GM20431 (cell line): Measurements from ENCODE around the gene MZT2A.
"Not testable (repeated sequence)": the region's sequence is repeated elsewhere in the genome, so short reads cannot be mapped to it uniquely, and the experiment has no call there.

Experiments used
- in situ Hi-C: fragments of 300-500 bp; cut with MseI, MboI; formaldehyde crosslinking; loops from one replicate; pipeline ENCODE4 v1.15.0; 2020; ENCODE audit warnings: low sequenced_read_pairs; ENCODE audit not compliant: unreplicated experiment

Gene MZT2A

DNA sequence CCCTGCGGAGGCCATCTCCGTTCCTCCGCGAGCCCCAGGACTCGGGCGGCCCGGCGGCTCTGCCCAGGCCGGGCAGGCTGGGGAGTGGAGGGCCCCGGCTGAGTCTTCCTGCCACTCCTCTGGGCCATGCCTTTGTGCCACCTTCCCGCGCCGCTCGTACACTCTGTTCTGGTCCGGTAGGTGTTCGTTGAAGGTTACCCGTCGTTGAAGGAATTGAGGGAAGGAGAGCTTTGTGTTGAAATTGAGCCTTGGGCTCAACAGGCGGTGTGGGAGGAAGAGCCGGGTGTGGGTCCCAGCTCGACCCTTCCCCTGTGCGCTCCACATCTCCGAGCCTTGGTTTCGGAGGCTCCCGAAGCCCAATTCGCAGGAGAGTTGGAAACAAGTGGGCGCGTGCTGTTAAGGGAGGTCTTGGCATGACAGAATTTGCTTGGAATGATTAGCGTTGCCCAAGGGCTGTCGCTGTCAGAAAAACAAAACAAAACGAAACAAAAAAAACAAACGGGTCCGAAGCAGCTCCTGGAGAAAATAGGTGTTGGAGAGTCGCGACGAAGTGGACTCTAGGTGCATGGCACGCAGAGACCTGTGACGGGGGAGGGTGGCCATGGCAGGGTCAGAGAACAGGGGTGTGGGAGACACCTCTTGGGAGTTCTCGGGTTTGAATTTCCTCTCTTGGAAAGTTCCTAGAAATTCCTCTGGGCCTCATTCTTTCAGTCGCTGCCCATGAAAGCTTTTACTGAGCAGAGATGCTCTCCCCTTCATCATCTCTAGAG, 1.2 kb upstream of the MZT2A start:
- in situ Hi-C loops = no loop called here

GRCh38 chr2:131492418-131493198, 411 bp upstream of the MZT2A start:
- in situ Hi-C loops = no loop called here

DNA sequence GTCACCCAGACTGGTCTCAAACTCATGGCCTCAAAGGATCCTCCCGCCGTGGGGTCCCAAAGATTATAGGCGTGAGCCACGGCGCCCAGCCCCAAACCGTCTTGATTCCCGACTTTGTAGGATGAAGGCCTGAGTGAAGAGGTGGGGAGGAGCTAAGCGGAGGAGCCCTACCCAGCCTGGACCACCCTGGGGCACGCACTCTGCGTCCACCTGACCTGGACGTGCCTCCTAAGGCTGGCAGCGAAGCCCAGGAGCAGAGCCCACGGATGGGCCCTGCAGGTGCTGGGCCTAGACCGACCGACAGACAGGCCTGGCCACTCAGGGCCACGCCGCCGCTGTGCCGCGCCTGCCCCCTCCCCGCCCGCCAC, 744 bp downstream of the MZT2A start:
- in situ Hi-C loops = not testable (repeated sequence)

GRCh38 chr2:131490616-131491468, 1.4 kb downstream of the MZT2A start:
- in situ Hi-C loops = not testable (repeated sequence)

DNA sequence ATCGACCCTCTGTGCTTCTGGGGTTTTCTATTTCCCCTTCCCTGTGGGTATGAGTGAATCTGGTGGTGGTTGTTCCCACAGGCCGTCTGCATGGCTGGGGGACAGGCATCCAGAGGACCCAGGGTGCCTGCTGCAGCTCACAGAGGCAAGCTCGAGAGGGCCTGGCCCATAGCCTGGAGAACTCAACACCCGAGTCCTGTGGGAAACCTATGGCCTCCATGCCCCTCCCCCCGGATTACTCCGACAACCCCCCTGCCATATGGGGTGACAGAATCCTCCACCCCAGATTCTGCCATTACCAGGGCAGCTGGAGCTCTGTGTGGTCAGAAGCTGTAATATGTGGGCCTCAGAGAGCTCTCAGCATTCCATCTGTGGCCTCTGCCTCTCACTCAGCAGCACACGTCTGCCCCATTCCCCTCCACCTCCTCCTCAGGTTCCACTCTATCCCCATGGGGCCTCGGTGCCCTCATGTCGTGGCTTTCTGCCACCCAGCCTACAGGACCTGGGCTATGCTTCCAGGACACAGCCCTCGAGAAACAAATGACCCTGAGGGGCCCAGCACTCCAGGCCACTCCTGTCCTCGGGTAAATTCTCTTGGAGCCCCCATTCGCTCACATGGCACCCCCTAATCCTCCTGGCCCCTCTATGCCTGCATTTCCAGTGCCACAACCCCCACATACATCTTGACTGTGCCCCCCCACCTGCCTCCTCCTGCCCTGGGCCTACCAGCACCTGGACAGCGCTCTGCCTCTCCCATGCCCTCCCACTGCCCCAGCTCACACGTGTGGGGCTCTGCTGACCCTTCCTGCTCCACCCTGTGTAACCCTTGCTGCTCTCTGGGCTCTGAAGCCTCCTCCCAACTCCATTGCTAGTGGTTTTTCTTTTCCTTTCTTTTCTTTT, 3.6 kb downstream of the MZT2A start:
- in situ Hi-C loops = no loop called here

DNA sequence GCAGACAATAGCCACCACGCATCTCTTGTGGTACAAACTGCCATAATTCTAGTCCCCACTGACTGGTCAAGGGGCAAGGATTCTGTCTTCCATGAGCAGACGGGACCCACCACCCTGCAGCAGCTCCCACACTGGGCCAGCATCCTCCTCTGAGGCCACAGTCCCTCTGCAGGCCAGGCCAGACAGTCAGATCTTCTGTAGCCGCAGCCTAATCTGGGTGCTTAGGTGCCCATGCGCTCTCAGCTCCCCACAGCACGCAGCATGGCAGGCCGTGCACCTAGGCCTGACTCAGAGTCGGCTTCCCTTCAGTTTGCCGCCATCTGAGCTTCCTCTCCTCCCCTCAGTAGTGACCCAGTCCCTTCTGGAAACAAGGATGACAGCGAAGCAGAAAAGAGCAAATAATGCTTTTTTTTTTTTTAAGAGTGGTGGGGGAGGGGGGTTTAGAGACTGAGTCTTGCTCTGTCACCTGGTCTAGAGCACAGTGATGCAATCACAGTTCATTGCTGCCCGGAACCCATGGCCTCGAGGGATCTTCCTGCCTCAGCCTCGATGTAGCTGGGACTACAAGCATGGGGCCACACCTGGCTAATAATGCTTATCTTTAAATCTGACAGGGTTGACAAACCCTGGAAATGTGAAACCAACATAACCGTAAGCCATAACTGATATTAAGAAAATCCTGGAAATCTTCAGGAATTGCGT, 5.8 kb downstream of the MZT2A start:
- in situ Hi-C loops = not testable (repeated sequence)

GRCh38 chr2:131484906-131485460, 7.2 kb downstream of the MZT2A start:
- in situ Hi-C loops = not testable (repeated sequence)

- in situ Hi-C loops = not testable (repeated sequence)
Measured at GRCh38 chr2:131483981-131484820, 8.0 kb downstream of the MZT2A start.

DNA sequence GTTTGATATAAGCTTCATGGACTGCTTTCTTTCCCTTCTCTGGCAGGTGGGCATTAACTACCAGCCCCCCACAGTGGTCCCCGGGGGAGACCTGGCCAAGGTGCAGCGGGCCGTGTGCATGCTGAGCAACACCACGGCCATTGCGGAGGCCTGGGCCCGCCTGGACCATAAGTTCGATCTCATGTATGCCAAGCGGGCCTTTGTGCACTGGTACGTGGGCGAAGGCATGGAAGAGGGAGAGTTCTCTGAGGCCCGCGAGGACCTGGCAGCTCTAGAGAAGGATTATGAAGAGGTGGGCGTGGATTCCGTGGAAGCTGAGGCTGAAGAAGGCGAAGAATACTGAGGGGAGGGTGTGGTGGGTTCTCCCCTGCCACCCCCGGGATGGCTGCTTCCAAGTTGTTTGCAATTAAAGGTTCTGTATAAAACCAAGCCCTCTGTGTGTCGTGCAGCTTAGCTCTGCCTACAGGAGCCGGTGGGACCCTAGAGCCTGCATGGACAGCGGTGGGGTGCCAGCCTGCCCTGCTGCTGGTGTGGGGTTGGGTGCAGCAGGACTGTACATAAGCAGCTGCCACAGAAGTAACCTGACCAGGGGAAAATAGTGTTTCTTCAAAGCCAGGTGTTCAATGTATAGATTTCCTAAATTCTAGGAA, 9.6 kb downstream of the MZT2A start:
- in situ Hi-C loops = not testable (repeated sequence)

DNA sequence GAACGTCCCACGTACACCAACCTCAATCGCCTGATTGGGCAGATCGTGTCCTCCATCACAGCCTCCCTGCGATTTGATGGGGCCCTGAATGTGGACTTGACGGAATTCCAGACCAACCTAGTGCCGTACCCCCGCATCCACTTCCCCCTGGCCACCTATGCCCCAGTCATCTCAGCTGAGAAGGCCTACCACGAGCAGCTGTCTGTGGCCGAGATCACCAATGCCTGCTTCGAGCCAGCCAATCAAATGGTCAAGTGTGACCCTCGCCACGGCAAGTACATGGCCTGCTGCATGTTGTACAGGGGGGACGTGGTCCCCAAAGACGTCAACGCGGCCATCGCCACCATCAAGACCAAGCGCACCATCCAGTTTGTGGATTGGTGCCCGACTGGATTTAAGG, 11.8 kb downstream of the MZT2A start:
- in situ Hi-C loops = not testable (repeated sequence)

- in situ Hi-C loops = not testable (repeated sequence)
Measured at GRCh38 chr2:131478850-131479461, 13.2 kb downstream of the MZT2A start.

DNA sequence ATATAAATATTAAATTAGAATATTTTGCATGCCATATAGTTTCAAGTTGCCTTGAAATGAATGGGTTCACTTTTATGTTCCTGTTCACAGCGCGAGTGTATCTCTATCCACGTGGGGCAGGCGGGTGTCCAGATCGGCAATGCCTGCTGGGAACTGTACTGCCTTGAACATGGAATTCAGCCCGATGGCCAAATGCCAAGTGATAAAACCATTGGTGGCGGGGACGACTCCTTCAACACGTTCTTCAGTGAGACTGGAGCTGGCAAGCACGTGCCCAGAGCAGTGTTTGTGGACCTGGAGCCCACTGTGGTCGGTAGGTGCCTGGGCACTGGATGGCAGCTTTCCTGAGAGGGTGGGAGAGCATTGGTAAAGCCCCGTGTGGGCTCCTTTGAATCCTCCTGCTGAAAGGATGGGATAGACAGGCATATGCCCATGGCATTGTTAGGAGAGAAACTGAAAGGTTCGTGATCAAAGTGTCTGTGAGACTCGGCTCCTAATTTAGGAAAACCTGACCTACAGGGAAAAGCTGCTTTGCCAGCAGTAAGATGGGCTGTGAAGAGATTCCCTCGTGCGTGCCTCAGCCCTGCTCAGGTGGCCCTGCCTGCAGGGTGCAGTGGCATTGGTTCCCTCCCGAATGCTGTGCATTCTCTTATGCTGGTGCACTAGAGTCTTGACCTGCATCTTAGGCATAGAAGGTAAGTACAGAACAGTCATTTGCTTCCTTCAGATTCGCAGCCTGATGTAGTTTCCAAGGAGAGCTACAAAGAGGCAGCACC, 13.9 kb downstream of the MZT2A start:
- in situ Hi-C loops = not testable (repeated sequence)

GRCh38 chr2:131477227-131477626, 15.0 kb downstream of the MZT2A start:
- in situ Hi-C loops = not testable (repeated sequence)

GRCh38 chr2:131476363-131476762, 15.8 kb downstream of the MZT2A start:
- in situ Hi-C loops = not testable (repeated sequence)

GRCh38 chr2:131475831-131476230, 16.4 kb downstream of the MZT2A start, which contains the start of gene TUBA3D:
Gene TUBA3D, plus strand, starts transcription at chr2:131476119. Its CDS starts 81 bp downstream, at chr2:131476200.
- in situ Hi-C loops = no loop called here

- in situ Hi-C loops = not testable (repeated sequence)
Measured at GRCh38 chr2:131473266-131473665, 18.9 kb downstream of the MZT2A start.
